Activated B cell treated with CpG ODN at 0.5 μM for 24 hours (primary cell): ENCODE measurements around the gene YARS1. TPM values are rescaled to one million over a fixed set of nuclear protein-coding genes. Genes with fewer than 3 reads are reported as not detected.

Experiments used
- ATAC-seq: fragments of 200-7000 bp; cut with Tn5 transposase; one replicate; pipeline ENCODE4 v1.10.0; 2021; ENCODE audit warnings: low read depth, mild to moderate bottlenecking, moderate library complexity
- CTCF ChIA-PET: fragments of 350-600 bp; sonication (Branson Sonifier 250); formaldehyde crosslinking; loops from one replicate; lab custom pipeline; 2021; ENCODE audit warnings: antibody characterized with exemption; lab: Charles Lee
- POLR2A ChIA-PET: fragments of 350-600 bp; sonication (Branson Sonifier 250); formaldehyde crosslinking; loops from one replicate; lab custom pipeline; 2021; ENCODE audit warnings: antibody characterized with exemption; lab: Charles Lee
- DNase-seq: peaks from one replicate; pipeline ENCODE4 v3.0.0; 2022
- H3K27ac Mint-ChIP-seq: one replicate; pipeline ENCODE4 v1.8.0; 2020; ENCODE audit warnings: mixed read lengths
- H3K27me3 Mint-ChIP-seq: one replicate; pipeline ENCODE4 v1.8.0; 2021; ENCODE audit warnings: mixed read lengths
- H3K36me3 Mint-ChIP-seq: one replicate; pipeline ENCODE4 v1.8.0; 2021; ENCODE audit warnings: low read depth, mixed read lengths
- H3K4me1 Mint-ChIP-seq: one replicate; pipeline ENCODE4 v1.8.0; 2021; ENCODE audit warnings: mixed read lengths
- H3K4me3 Mint-ChIP-seq: one replicate; pipeline ENCODE4 v1.8.0; 2020; ENCODE audit warnings: mild to moderate bottlenecking, mixed read lengths
- H3K9me3 Mint-ChIP-seq: one replicate; pipeline ENCODE4 v1.8.0; 2020; ENCODE audit warnings: mixed read lengths
- CTCF ChIP-seq: fragments of 200-600 bp; IDR thresholded peaks from one replicate; pipeline ENCODE4 v1.8.0; 2022; ENCODE audit warnings: antibody characterized with exemption, mild to moderate bottlenecking
- intact Hi-C: fragments of 100-400 bp; cut with micrococcal nuclease; formaldehyde crosslinking; loops from one replicate; pipeline ENCODE4 v1.15.1; 2024
- total RNA-seq: library from RNA; stranded (reverse); gene quantifications from 2 replicates; pipeline ENCODE4 v1.2.3, GENCODE V29; 2022

Gene YARS1
- total RNA-seq, 1 donor from 2014 or later = 232 TPM

- no peak overlapping the region for H3K27ac Mint-ChIP-seq
- TF ChIP-seq CTCF = no peak
- H3K36me3 Mint-ChIP-seq = no peaks in the 10 kb centered on the region
- no peak overlapping the region for H3K4me3 Mint-ChIP-seq
- no peaks in the 10 kb centered on the region for H3K27me3 Mint-ChIP-seq
- ATAC-seq (no peak), DNase-seq (no peak)
- intact Hi-C loops = no loop called here
- CTCF ChIA-PET = no interaction called here
- no peaks in the 10 kb centered on the region for H3K9me3 Mint-ChIP-seq
- H3K4me1 Mint-ChIP-seq = no peaks in the 10 kb centered on the region
- POLR2A ChIA-PET = no interaction called here
These were observed 49.5 kb downstream of the YARS1 start for GRCh38 chr1:32767641-32768040.

- no peaks in the 10 kb centered on the region for H3K4me1 Mint-ChIP-seq
- no peak for DNase-seq
- CTCF ChIA-PET = no interaction called here
- H3K27ac Mint-ChIP-seq = no peak overlapping the region
- no peaks in the 10 kb centered on the region for H3K9me3 Mint-ChIP-seq
- H3K36me3 Mint-ChIP-seq = no peaks in the 10 kb centered on the region
- ATAC-seq = no peak
- POLR2A ChIA-PET = no interaction called here
- no peaks in the 10 kb centered on the region for H3K27me3 Mint-ChIP-seq
- no peak for TF ChIP-seq CTCF
- no peak overlapping the region for H3K4me3 Mint-ChIP-seq
- intact Hi-C loops = no loop called here
These were observed 50.0 kb downstream of the YARS1 start for GRCh38 chr1:32767156-32767555.

- no peak overlapping the region for H3K4me3 Mint-ChIP-seq
- H3K27ac Mint-ChIP-seq = no peak overlapping the region
- no peaks in the 10 kb centered on the region for H3K36me3 Mint-ChIP-seq
- no peaks in the 10 kb centered on the region for H3K9me3 Mint-ChIP-seq
- TF ChIP-seq CTCF = no peak
- intact Hi-C loops = no loop called here
- ATAC-seq = no peak
- no peak for DNase-seq
- no peaks in the 10 kb centered on the region for H3K27me3 Mint-ChIP-seq
- ChIA-PET CTCF (no interaction called here), POLR2A (no interaction called here)
- H3K4me1 Mint-ChIP-seq = no peaks in the 10 kb centered on the region
These were observed 50.7 kb downstream of the YARS1 start for GRCh38 chr1:32766328-32766972.

GRCh38 chr1:32765570-32766327, 51.4 kb downstream of the YARS1 start:
- ATAC-seq (no peak), DNase-seq (no peak)
- Mint-ChIP-seq H3K27ac (no peak overlapping the region), H3K9me3 (no peaks in the 10 kb centered on the region), H3K27me3 (no peaks in the 10 kb centered on the region), H3K4me3 (no peak overlapping the region), H3K4me1 (no peaks in the 10 kb centered on the region), H3K36me3 (no peaks in the 10 kb centered on the region)
- ChIA-PET POLR2A (no interaction called here), CTCF (no interaction called here)
- TF ChIP-seq CTCF = no peak
- intact Hi-C loops = no loop called here

- no peaks in the 10 kb centered on the region for H3K27me3 Mint-ChIP-seq
- H3K9me3 Mint-ChIP-seq = no peaks in the 10 kb centered on the region
- DNase-seq = no peak
- POLR2A ChIA-PET = no interaction called here
- no peak overlapping the region for H3K4me3 Mint-ChIP-seq
- CTCF ChIA-PET = no interaction called here
- no peaks in the 10 kb centered on the region for H3K4me1 Mint-ChIP-seq
- H3K36me3 Mint-ChIP-seq = no peaks in the 10 kb centered on the region
- no peak for TF ChIP-seq CTCF
- intact Hi-C loops = no loop called here
- no peak for ATAC-seq
- H3K27ac Mint-ChIP-seq = no peak overlapping the region
These were observed 52.2 kb downstream of the YARS1 start for GRCh38 chr1:32764826-32765569.
